ENCODE results near the gene GJC2. TPM values are rescaled to one million over a fixed set of nuclear protein-coding genes. Genes with fewer than 3 reads are reported as not detected.
A peak's percentile ranks its signal among the peaks of the same experiment; 100 is the strongest.

Gene GJC2
- total and polyA plus RNA-seq, 2 donors from 2014 or later, result 0.73 to 6.0 TPM

GRCh38 chr1:228152918-228153258, 3.2 kb downstream of the GJC2 start:
- no peaks in the 10 kb centered on the region for H3K9me3 ChIP-seq (ENCODE audit: control insufficient read depth in 2 of 3, insufficient read depth in 1 of 3, low read length in 3 of 3)
- FAIRE-seq, result no peak
- no peak overlapping the region for H3K4me3 ChIP-seq (ENCODE audit: low read length in 3 of 3)
- peaks cover 0 to 7% (median 0%) of the 10 kb centered on the region in 3 donors for H3K36me3 ChIP-seq (ENCODE audit: control insufficient read depth in 2 of 3, insufficient read depth in 3 of 3, low read length in 3 of 3)
- intact Hi-C loops (cut with DNase I), result no loop called here
- peaks cover 2% of the 10 kb centered on the region for H3K27me3 ChIP-seq (ENCODE audit: control insufficient read depth, insufficient read depth, low read length)
- peaks cover 0 to 28% (median 6%) of the 10 kb centered on the region in 3 donors for H3K4me1 ChIP-seq (ENCODE audit: control insufficient read depth in 2 of 3, insufficient read depth in 2 of 3, low read depth in 1 of 3, low read length in 3 of 3)
- H3K27ac ChIP-seq (ENCODE audit: low read depth in 2 of 2, low read length in 2 of 2), result no peak overlapping the region
- peak in 2 of 5 donors; percentile 48 to 52 for DNase-seq
- TF ChIP-seq, protein P1, sequence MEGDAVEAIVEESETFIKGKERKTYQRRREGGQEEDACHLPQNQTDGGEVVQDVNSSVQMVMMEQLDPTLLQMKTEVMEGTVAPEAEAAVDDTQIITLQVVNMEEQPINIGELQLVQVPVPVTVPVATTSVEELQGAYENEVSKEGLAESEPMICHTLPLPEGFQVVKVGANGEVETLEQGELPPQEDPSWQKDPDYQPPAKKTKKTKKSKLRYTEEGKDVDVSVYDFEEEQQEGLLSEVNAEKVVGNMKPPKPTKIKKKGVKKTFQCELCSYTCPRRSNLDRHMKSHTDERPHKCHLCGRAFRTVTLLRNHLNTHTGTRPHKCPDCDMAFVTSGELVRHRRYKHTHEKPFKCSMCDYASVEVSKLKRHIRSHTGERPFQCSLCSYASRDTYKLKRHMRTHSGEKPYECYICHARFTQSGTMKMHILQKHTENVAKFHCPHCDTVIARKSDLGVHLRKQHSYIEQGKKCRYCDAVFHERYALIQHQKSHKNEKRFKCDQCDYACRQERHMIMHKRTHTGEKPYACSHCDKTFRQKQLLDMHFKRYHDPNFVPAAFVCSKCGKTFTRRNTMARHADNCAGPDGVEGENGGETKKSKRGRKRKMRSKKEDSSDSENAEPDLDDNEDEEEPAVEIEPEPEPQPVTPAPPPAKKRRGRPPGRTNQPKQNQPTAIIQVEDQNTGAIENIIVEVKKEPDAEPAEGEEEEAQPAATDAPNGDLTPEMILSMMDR (IDR thresholded peaks at IDR 0.05; ENCODE audit: borderline replicate concordance, extremely low read depth, insufficient read depth), result no peak
- no peak overlapping the region for H3K9ac ChIP-seq (ENCODE audit: low read length in 3 of 3)

- FAIRE-seq (no peak), DNase-seq (peak in 1 of 5 donors; percentile 32)
- Histone ChIP-seq H3K27me3 (ENCODE audit: control insufficient read depth, insufficient read depth, low read length) (peaks cover 5% of the 10 kb centered on the region), H3K4me3 (ENCODE audit: low read length in 3 of 3) (no peak overlapping the region), H3K36me3 (ENCODE audit: control insufficient read depth in 2 of 3, insufficient read depth in 3 of 3, low read length in 3 of 3) (no peaks in the 10 kb centered on the region), H3K9ac (ENCODE audit: low read length in 3 of 3) (no peak overlapping the region), H3K9me3 (ENCODE audit: control insufficient read depth in 2 of 3, insufficient read depth in 1 of 3, low read length in 3 of 3) (no peaks in the 10 kb centered on the region), H3K27ac (ENCODE audit: low read depth in 2 of 2, low read length in 2 of 2) (no peak overlapping the region), H3K4me1 (ENCODE audit: control insufficient read depth in 2 of 3, insufficient read depth in 2 of 3, low read depth in 1 of 3, low read length in 3 of 3) (peaks cover 0 to 25% (median 2%) of the 10 kb centered on the region in 3 donors)
- TF ChIP-seq, protein P1 (IDR thresholded peaks at IDR 0.05; ENCODE audit: borderline replicate concordance, extremely low read depth, insufficient read depth), result no peak
- intact Hi-C loops (cut with DNase I), result no loop called here
Observed at GRCh38 chr1:228154021-228154669, 4.4 kb downstream of the GJC2 start.

GRCh38 chr1:228154670-228155571, 5.2 kb downstream of the GJC2 start:
- TF ChIP-seq, protein P1 (IDR thresholded peaks at IDR 0.05; ENCODE audit: borderline replicate concordance, extremely low read depth, insufficient read depth), result no peak
- FAIRE-seq, result no peak
- Histone ChIP-seq H3K27me3 (ENCODE audit: control insufficient read depth, insufficient read depth, low read length) (peaks cover 7% of the 10 kb centered on the region), H3K9ac (ENCODE audit: low read length in 3 of 3) (no peak overlapping the region), H3K4me1 (ENCODE audit: control insufficient read depth in 2 of 3, insufficient read depth in 2 of 3, low read depth in 1 of 3, low read length in 3 of 3) (peaks cover 0 to 20% (median 0%) of the 10 kb centered on the region in 3 donors), H3K4me3 (ENCODE audit: low read length in 3 of 3) (no peak overlapping the region), H3K27ac (ENCODE audit: low read depth in 2 of 2, low read length in 2 of 2) (no peak overlapping the region), H3K36me3 (ENCODE audit: control insufficient read depth in 2 of 3, insufficient read depth in 3 of 3, low read length in 3 of 3) (no peaks in the 10 kb centered on the region), H3K9me3 (ENCODE audit: control insufficient read depth in 2 of 3, insufficient read depth in 1 of 3, low read length in 3 of 3) (no peaks in the 10 kb centered on the region)
- intact Hi-C loops (cut with DNase I), result no loop called here
- DNase-seq, result peak in 1 of 5 donors; percentile 67
